ENCODE data around the gene OR52I2.

DNA sequence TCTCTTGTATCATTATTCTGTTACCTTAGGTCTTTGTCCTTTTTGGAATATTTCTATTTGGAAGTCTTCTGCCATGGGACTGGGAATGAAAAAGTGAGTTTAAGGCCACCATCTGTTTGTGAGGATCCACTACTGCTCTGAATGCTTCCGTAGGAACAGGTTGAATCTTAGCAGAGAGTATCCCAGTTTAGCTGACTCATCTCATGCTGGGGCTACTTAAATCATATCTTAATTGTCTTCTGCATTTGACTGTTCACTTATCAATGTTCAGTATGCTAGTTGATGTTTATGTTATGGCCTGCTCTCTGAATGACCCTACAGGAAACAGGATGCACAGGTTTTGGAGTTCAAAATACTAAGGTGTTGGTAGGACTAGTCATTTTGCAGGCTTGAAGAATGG is 1.4 kb upstream of the OR52I2 start:
- TF ChIP-seq, protein P1, sequence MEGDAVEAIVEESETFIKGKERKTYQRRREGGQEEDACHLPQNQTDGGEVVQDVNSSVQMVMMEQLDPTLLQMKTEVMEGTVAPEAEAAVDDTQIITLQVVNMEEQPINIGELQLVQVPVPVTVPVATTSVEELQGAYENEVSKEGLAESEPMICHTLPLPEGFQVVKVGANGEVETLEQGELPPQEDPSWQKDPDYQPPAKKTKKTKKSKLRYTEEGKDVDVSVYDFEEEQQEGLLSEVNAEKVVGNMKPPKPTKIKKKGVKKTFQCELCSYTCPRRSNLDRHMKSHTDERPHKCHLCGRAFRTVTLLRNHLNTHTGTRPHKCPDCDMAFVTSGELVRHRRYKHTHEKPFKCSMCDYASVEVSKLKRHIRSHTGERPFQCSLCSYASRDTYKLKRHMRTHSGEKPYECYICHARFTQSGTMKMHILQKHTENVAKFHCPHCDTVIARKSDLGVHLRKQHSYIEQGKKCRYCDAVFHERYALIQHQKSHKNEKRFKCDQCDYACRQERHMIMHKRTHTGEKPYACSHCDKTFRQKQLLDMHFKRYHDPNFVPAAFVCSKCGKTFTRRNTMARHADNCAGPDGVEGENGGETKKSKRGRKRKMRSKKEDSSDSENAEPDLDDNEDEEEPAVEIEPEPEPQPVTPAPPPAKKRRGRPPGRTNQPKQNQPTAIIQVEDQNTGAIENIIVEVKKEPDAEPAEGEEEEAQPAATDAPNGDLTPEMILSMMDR (conservative IDR thresholded peaks at IDR 0.05 in 1 of 2, IDR thresholded peaks at IDR 0.05 in 1 of 2; ENCODE audit: low read depth in 1 of 2, low read length in 2 of 2), result no peak
- TF ChIP-seq EZH2 (IDR thresholded peaks at IDR 0.05; ENCODE audit: low read length, missing control alignments), result no peak

Data from fibroblast of lung (primary cell).